Sigmoid colon (tissue), 7 donors: ENCODE results near the gene FRAS1. TPM values are rescaled to one million over a fixed set of nuclear protein-coding genes. Genes with fewer than 3 reads are reported as not detected.
"Not testable (repeated sequence)": the region's sequence is repeated elsewhere in the genome, so short reads cannot be mapped to it uniquely, and the experiment has no call there.

Source experiments
- DNase-seq: peaks from one replicate; pipeline ENCODE4 v3.0.0-alpha.2; 2019
- H3K27ac ChIP-seq, 4 donors: fragments of 200-600 bp; sonication (generic); one replicate each; pipeline ENCODE4 v1.5.1; 2016 to 2019; ENCODE audit warnings: mild to moderate bottlenecking in 1 of 4
- H3K27me3 ChIP-seq, 3 donors: fragments of 200-600 bp; sonication (generic); one replicate each; pipeline ENCODE4 v1.5.1; 2019; ENCODE audit warnings: mild to moderate bottlenecking in 1 of 3
- H3K36me3 ChIP-seq, 4 donors: fragments of 200-600 bp; sonication (generic); one replicate each; pipeline ENCODE4 v1.5.1; 2016 to 2019
- H3K4me1 ChIP-seq, 4 donors: fragments of 200-600 bp; sonication (generic); one replicate each; pipeline ENCODE4 v1.5.1; 2017 to 2019
- H3K4me3 ChIP-seq, 4 donors: fragments of 200-600 bp; sonication (generic); one replicate each; pipeline ENCODE4 v1.5.1; 2017 to 2019; ENCODE audit warnings: mild to moderate bottlenecking in 2 of 4, moderate library complexity in 1 of 4
- H3K9me3 ChIP-seq, 4 donors: fragments of 200-600 bp in 3 of 4; sonication (generic) in 3 of 4; one replicate each; pipeline versions ENCODE4 v1.5.1 to v1.6.1; 2013 to 2019
- EP300 ChIP-seq, 4 donors: sonication (generic); formaldehyde crosslinking; IDR thresholded peaks; one replicate each; pipeline ENCODE4 v1.6.1; 2017; ENCODE audit warnings: antibody characterized with exemption in 4 of 4
- POLR2A ChIP-seq, 2 donors: fragments of 450-650 bp; IDR thresholded peaks; one replicate each; pipeline ENCODE4 v1.6.1; 2016; ENCODE audit warnings: antibody characterized with exemption in 2 of 2, mild to moderate bottlenecking in 2 of 2, moderate library complexity in 2 of 2
- POLR2AphosphoS5 ChIP-seq, 4 donors: sonication (generic); formaldehyde crosslinking; IDR thresholded peaks; one replicate each; pipeline ENCODE4 v1.6.1; 2017; ENCODE audit warnings: antibody characterized with exemption in 4 of 4
- WGBS, 2 donors: extraction: QIAGEN DNeasy Blood & Tissue Kit; methylation state at CpG; one replicate each; pipeline ENCODE4 v1.1.7; 2013; 5-methylcytosine and 5-hydroxymethylcytosine counted together
- intact Hi-C: fragments of 100-400 bp; cut with DNase I; formaldehyde crosslinking; loops from one replicate; pipeline ENCODE4 v1.15.1; 2023
- polyA plus RNA-seq, 3 donors: library from polyadenylated mRNA; stranded (reverse); fragments of 200-250 nt; gene quantifications; one replicate each; pipeline ENCODE4 v1.2.3, GENCODE V29; 2013
- total RNA-seq, 4 donors: library from RNA; depleted of rRNA; stranded (reverse); fragments of >200 nt; gene quantifications; one replicate each; pipeline ENCODE4 v1.1.0, GENCODE V29; 2016
- TF ChIP-seq, protein P1 (sequence below), 4 experiments: fragments of 450-650 bp in 3 of 4; fragments of 200-600 bp in 1 of 4; IDR thresholded peaks; one replicate each; pipeline ENCODE4 v1.5.1; 2016 to 2019; ENCODE audit warnings: antibody characterized with exemption in 4 of 4, mild to moderate bottlenecking in 3 of 4, moderate library complexity in 2 of 4
- donor health status: healthy with polysubstance abuse.
- donor health status: Bipolar disorder and iron deficiency.
- donor health status: healthy.

FRAS1 gene
- total and polyA plus RNA-seq, 7 donors, result under 0.01 to 22.4 (median 7.4) TPM; not detected in 1

DNA sequence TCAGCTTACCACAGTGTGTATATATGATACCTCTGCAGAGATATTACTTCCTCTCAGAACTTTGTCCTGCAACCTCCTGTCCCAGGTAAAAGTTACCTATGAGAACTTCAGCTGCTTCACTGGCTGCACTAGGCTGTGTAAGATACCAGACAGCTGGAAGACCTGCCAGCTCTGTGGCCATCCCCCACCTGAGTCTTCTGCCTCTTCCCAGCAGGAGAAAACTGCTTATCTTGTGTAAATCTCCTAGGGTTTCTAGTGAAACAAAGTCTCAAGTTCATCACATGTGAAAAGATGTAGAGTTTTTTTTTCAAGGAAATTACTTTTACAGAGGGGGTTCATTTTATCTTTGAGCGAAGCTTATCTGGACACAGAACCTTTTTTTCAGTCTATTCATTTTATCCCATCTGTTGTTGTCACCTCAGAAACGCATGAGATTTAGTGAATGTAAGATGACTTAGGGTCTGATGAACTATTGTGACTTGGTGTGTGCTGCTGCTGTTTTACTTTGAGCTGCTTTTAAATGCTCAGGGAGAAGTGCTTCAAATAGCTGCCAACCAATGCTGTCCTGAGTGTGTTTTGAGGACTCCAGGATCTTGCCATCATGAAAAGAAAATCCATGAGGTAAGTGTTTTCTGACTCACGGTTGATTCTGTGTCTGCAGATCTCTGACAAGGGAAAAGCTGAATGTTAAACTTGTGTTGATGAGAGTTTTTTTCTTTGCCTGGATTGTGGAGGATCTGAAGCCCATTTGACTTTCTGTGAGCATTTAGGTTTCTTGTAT lies 187.8 kb downstream of the FRAS1 start:
- DNase-seq, result no peak
- intact Hi-C loops, result no loop called here
- H3K27ac ChIP-seq, result no peak overlapping the region
- no peaks in the 10 kb centered on the region for H3K4me1 ChIP-seq
- H3K9me3 ChIP-seq, result no peaks in the 10 kb centered on the region
- no peaks in the 10 kb centered on the region for H3K27me3 ChIP-seq
- TF ChIP-seq POLR2A (IDR thresholded peaks at IDR 0.05), result no peak
- TF ChIP-seq EP300 (IDR thresholded peaks at IDR 0.05), result no peak
- TF ChIP-seq POLR2AphosphoS5 (IDR thresholded peaks at IDR 0.05), result no peak
- TF ChIP-seq, protein P1, sequence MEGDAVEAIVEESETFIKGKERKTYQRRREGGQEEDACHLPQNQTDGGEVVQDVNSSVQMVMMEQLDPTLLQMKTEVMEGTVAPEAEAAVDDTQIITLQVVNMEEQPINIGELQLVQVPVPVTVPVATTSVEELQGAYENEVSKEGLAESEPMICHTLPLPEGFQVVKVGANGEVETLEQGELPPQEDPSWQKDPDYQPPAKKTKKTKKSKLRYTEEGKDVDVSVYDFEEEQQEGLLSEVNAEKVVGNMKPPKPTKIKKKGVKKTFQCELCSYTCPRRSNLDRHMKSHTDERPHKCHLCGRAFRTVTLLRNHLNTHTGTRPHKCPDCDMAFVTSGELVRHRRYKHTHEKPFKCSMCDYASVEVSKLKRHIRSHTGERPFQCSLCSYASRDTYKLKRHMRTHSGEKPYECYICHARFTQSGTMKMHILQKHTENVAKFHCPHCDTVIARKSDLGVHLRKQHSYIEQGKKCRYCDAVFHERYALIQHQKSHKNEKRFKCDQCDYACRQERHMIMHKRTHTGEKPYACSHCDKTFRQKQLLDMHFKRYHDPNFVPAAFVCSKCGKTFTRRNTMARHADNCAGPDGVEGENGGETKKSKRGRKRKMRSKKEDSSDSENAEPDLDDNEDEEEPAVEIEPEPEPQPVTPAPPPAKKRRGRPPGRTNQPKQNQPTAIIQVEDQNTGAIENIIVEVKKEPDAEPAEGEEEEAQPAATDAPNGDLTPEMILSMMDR (IDR thresholded peaks at IDR 0.05), result no peak
- no peaks in the 10 kb centered on the region for H3K36me3 ChIP-seq
- 89% methylated on average over 3 of the region's 3 CpGs for WGBS, 2 donors
- no peak overlapping the region for H3K4me3 ChIP-seq

DNA sequence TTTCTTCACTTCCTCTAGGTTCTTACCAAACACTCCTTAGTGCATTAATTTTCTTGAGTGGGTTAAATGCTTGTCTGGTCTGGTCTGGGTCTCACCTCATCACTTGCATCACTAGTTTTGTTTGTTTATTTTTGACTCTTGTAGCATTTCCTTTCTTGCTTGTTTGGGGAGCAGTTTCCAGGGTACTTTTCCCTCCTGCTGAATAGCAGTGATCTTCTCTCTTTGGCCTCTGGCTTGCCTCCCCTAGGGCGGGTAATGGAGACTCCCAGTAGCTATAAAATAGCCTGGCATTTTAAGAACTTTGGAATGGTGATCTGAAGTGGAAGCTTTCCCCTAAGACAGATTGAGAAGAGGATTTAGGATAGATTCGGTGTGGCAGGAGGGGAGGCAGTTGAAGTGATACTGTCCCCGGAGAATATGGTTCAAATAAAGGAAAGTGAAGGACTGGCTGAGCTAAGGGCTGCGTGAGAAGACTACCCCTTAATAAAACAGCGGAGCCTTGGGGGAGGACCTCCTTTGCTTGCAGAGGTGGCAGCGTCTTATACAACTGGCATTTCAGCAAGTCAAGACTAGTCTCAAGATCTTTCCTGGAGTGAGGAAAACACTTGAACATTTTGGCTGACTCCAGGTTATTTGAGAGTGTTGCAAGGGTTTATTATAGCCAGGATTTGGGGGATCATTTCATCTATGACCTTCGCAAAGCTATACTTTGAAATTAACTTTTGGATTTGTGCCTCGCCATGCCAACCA lies 190.6 kb downstream of the FRAS1 start:
- H3K36me3 ChIP-seq, result no peaks in the 10 kb centered on the region
- TF ChIP-seq POLR2A (IDR thresholded peaks at IDR 0.05), result no peak
- TF ChIP-seq, protein P1 (IDR thresholded peaks at IDR 0.05), result no peak
- no peak for TF ChIP-seq POLR2AphosphoS5 (IDR thresholded peaks at IDR 0.05)
- TF ChIP-seq EP300 (IDR thresholded peaks at IDR 0.05), result no peak
- H3K27me3 ChIP-seq, result no peaks in the 10 kb centered on the region
- no peaks in the 10 kb centered on the region for H3K4me1 ChIP-seq
- no peak overlapping the region for H3K27ac ChIP-seq
- no peak overlapping the region for H3K4me3 ChIP-seq
- no peaks in the 10 kb centered on the region for H3K9me3 ChIP-seq
- no peak for DNase-seq
- intact Hi-C loops, result no loop called here
- WGBS, 2 donors, result 89 to 91% methylated on average over 8 of the region's 8 CpGs

DNA sequence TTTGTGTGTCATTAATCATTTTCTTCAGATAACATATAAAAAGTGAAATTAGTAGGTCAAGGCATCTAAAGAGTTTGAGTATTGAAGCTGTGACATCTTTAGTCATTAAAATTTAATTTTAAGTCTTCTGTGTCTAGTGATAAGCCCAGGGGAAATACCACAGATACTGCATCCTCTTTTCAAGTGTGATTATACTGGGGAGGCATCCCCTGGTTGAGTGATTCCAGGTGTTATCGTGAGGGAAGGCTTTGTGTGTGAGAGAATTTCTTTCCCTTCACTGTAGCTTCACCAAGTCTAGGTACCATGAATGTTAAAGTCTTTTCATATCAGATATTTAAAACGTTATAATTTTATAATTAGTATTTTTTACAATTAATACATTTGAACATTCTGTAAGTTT lies 193.4 kb downstream of the FRAS1 start:
- H3K9me3 ChIP-seq, result no peaks in the 10 kb centered on the region
- no peak overlapping the region for H3K4me3 ChIP-seq
- H3K27ac ChIP-seq, result no peak overlapping the region
- DNase-seq, result no peak
- H3K27me3 ChIP-seq, result no peaks in the 10 kb centered on the region
- 72 to 91% methylated on average over 2 of the region's 2 CpGs for whole genome bisulfite sequencing, 2 donors
- TF ChIP-seq POLR2AphosphoS5 (IDR thresholded peaks at IDR 0.05) (no peak), POLR2A (IDR thresholded peaks at IDR 0.05) (no peak), EP300 (IDR thresholded peaks at IDR 0.05) (no peak)
- TF ChIP-seq, protein P1 (IDR thresholded peaks at IDR 0.05), result no peak
- H3K4me1 ChIP-seq, result peaks cover 0 to 6% (median 0%) of the 10 kb centered on the region in 4 donors
- H3K36me3 ChIP-seq, result no peaks in the 10 kb centered on the region
- intact Hi-C loops, result no loop called here

DNA sequence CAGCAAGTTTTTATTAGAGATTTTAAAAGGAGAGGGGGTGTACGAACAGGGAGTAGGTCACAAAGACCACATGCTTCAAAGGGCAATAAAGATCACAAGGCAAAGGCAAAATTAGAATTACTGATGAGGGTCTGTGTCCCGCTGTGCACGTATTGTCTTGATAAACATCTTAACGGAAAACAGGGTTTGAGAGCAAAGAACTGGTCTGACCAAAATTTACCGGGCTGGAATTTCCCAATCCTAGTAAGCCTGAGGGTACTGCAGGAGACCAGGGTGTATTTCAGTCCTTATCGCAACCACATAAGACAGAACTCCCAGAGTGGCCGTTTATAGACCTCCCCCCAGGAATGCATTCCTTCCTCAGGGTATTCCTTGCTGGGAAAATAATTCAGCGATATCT lies 195.7 kb downstream of the FRAS1 start:
- H3K27ac ChIP-seq, H3K4me1 ChIP-seq, H3K36me3 ChIP-seq, intact Hi-C loops, H3K4me3 ChIP-seq, H3K27me3 ChIP-seq, H3K9me3 ChIP-seq, DNase-seq: not testable (repeated sequence)
- 91 to 93% methylated on average over 8 of the region's 8 CpGs for WGBS, 2 donors

DNA sequence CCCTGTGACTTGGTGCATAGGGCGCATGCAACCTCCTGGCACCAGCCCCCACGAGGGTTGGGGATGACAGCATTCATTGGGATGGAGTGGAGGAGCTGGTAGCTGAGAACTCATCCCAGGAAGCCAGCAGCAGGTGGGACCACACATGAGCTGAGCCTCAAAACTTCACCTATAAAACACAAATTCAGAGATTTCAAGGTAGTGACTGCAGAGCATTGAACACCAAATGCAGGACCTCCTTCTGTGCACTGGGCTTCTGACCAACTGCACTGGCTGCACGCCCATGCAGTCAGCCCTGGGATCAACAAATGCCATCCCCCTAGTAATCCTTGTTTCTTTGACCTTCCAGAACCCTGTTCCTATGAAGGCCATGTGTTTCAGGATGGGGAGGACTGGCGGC lies 197.8 kb downstream of the FRAS1 start:
- WGBS, 2 donors, result 62 to 77% methylated on average over 4 of the region's 4 CpGs
- Histone ChIP-seq H3K27ac (no peak overlapping the region), H3K4me3 (no peak overlapping the region), H3K9me3 (no peaks in the 10 kb centered on the region), H3K27me3 (no peaks in the 10 kb centered on the region), H3K4me1 (peaks cover 0 to 6% (median 0%) of the 10 kb centered on the region in 4 donors), H3K36me3 (no peaks in the 10 kb centered on the region)
- TF ChIP-seq POLR2A (IDR thresholded peaks at IDR 0.05), result no peak
- no peak for TF ChIP-seq POLR2AphosphoS5 (IDR thresholded peaks at IDR 0.05)
- no peak for TF ChIP-seq EP300 (IDR thresholded peaks at IDR 0.05)
- TF ChIP-seq, protein P1 (IDR thresholded peaks at IDR 0.05), result no peak
- intact Hi-C loops, result no loop called here
- no peak for DNase-seq
